ENCODE measurements around the gene TSPAN5. TPM values are rescaled to one million over a fixed set of nuclear protein-coding genes. Genes with fewer than 3 reads are reported as not detected.
"Not testable (repeated sequence)": the region's sequence is repeated elsewhere in the genome, so short reads cannot be mapped to it uniquely, and the experiment has no call there.

Gene TSPAN5
- total and polyA plus RNA-seq, 2 donors from 2014 or later: 6.8 to 13.8 TPM

DNA sequence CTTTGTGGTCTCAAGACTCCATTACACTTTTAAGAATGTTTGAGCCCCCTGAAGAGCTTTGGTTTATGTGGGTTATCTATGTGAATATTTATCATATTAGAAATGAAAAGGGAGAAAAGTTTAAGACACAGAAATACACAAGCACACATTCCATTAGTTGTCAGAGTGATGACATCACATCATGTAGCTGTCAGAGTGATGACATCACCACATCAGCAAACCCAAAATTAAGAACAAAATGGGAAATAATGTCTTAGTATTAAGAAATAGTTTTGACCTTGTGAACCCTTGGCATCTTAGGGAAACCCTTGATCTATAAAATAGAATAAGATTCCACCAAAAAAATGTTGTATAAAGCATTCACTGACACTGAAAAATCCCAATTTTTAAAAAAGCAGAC, 195.9 kb downstream of the TSPAN5 start:
- DNase-seq (no peak), FAIRE-seq (no peak)
- Histone ChIP-seq H3K9ac (ENCODE audit: low read length in 3 of 3) (no peak overlapping the region), H3K27me3 (ENCODE audit: control insufficient read depth, insufficient read depth, low read length) (no peaks in the 10 kb centered on the region), H3K27ac (ENCODE audit: low read depth in 2 of 2, low read length in 2 of 2) (no peak overlapping the region), H3K9me3 (ENCODE audit: control insufficient read depth in 2 of 3, insufficient read depth in 1 of 3, low read length in 3 of 3) (no peaks in the 10 kb centered on the region), H3K4me1 (ENCODE audit: control insufficient read depth in 2 of 3, insufficient read depth in 2 of 3, low read depth in 1 of 3, low read length in 3 of 3) (no peaks in the 10 kb centered on the region), H3K36me3 (ENCODE audit: control insufficient read depth in 2 of 3, insufficient read depth in 3 of 3, low read length in 3 of 3) (no peaks in the 10 kb centered on the region), H3K4me3 (ENCODE audit: low read length in 3 of 3) (no peak overlapping the region)
- intact Hi-C loops (cut with DNase I): no loop called here
- TF ChIP-seq, protein P1, sequence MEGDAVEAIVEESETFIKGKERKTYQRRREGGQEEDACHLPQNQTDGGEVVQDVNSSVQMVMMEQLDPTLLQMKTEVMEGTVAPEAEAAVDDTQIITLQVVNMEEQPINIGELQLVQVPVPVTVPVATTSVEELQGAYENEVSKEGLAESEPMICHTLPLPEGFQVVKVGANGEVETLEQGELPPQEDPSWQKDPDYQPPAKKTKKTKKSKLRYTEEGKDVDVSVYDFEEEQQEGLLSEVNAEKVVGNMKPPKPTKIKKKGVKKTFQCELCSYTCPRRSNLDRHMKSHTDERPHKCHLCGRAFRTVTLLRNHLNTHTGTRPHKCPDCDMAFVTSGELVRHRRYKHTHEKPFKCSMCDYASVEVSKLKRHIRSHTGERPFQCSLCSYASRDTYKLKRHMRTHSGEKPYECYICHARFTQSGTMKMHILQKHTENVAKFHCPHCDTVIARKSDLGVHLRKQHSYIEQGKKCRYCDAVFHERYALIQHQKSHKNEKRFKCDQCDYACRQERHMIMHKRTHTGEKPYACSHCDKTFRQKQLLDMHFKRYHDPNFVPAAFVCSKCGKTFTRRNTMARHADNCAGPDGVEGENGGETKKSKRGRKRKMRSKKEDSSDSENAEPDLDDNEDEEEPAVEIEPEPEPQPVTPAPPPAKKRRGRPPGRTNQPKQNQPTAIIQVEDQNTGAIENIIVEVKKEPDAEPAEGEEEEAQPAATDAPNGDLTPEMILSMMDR (IDR thresholded peaks at IDR 0.05; ENCODE audit: borderline replicate concordance, extremely low read depth, insufficient read depth): no peak

DNA sequence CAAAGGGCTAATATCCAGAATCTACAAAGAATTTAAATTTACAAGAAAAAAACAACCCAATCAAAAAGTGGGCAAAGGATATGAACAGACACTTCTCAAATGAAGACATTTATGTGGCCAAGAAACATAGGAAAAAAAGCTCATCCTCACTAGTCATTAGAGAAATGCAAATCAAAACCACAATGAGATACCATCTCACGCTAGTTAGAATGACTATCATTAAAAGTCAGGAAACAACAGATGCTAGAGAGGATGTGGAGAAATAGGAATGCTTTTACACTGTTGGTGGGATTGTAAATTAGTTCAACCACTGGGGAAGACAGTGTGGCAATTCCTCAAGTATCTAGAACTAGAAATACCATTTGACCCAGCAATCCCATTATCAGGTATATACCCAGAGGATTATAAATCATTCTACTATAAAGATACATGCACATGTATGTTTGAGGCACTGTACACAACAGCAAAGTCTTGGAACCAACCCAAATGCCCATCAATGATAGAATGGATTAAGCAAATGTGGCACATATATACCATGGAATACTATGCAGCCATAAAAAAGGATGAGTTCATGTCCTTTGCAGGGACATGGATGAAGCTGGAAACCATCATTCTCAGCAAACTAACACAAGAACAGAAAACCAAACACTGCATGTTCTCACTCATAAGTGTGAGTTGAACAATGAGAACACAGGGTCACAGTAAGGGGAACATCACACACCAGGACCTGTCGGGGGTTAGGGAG, 197.1 kb downstream of the TSPAN5 start:
- H3K4me1 ChIP-seq (ENCODE audit: control insufficient read depth in 2 of 3, insufficient read depth in 2 of 3, low read depth in 1 of 3, low read length in 3 of 3); H3K9me3 ChIP-seq (ENCODE audit: control insufficient read depth in 2 of 3, insufficient read depth in 1 of 3, low read length in 3 of 3); H3K4me3 ChIP-seq (ENCODE audit: low read length in 3 of 3); DNase-seq; H3K36me3 ChIP-seq (ENCODE audit: control insufficient read depth in 2 of 3, insufficient read depth in 3 of 3, low read length in 3 of 3); H3K27ac ChIP-seq (ENCODE audit: low read depth in 2 of 2, low read length in 2 of 2); intact Hi-C loops (cut with DNase I); H3K27me3 ChIP-seq (ENCODE audit: control insufficient read depth, insufficient read depth, low read length); FAIRE-seq; H3K9ac ChIP-seq (ENCODE audit: low read length in 3 of 3): not testable (repeated sequence)

DNA sequence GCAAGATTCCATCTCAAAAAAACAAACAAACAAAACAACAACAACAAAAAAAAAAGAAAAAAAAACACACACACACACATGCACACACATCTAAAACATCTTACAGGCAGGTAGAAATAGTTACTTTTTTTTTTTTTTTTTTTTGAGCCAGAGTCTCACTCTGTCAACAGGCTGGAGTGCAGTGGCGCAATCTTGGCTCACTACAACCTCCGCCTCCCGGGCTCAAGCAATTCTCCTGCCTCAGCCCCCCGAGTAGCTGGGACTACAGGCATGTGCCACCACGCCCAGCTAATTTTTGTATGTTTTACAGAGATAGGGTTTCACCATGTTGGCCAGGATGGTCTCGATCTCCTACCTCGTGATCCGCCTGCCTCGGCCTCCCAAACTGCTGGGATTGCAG, 201.0 kb downstream of the TSPAN5 start:
- intact Hi-C loops (cut with DNase I): not testable (repeated sequence)

DNA sequence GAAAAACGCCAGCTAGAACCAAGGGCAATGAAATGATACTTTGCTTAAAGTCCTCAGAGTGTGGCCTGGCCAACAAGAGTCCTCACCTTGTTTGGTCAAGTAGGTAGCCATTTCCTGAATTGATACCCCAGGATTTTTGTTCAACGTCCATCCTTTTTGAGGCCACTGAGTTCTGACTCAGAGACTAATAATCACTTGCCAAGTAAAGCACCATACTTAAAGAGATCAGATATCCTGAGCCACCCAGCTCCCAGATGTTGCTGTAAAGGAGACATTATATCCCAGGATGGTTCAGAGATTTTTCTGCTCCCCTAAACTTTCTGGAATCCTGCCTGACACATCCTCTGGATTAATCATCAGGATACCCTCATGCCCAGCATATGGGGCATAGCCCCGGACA, 206.3 kb downstream of the TSPAN5 start:
- TF ChIP-seq, protein P1 (IDR thresholded peaks at IDR 0.05; ENCODE audit: borderline replicate concordance, extremely low read depth, insufficient read depth): no peak
- DNase-seq (no peak), FAIRE-seq (no peak)
- Histone ChIP-seq H3K9me3 (ENCODE audit: control insufficient read depth in 2 of 3, insufficient read depth in 1 of 3, low read length in 3 of 3) (no peaks in the 10 kb centered on the region), H3K9ac (ENCODE audit: low read length in 3 of 3) (no peak overlapping the region), H3K27ac (ENCODE audit: low read depth in 2 of 2, low read length in 2 of 2) (no peak overlapping the region), H3K4me3 (ENCODE audit: low read length in 3 of 3) (no peak overlapping the region), H3K27me3 (ENCODE audit: control insufficient read depth, insufficient read depth, low read length) (no peaks in the 10 kb centered on the region), H3K4me1 (ENCODE audit: control insufficient read depth in 2 of 3, insufficient read depth in 2 of 3, low read depth in 1 of 3, low read length in 3 of 3) (no peaks in the 10 kb centered on the region), H3K36me3 (ENCODE audit: control insufficient read depth in 2 of 3, insufficient read depth in 3 of 3, low read length in 3 of 3) (no peaks in the 10 kb centered on the region)
- intact Hi-C loops (cut with DNase I): no loop called here

More for the DNA sequence above, 201.0 kb downstream of the TSPAN5 start:
- not testable (repeated sequence) for H3K36me3 ChIP-seq (ENCODE audit: control insufficient read depth in 2 of 3, insufficient read depth in 3 of 3, low read length in 3 of 3); H3K9me3 ChIP-seq (ENCODE audit: control insufficient read depth in 2 of 3, insufficient read depth in 1 of 3, low read length in 3 of 3); H3K27me3 ChIP-seq (ENCODE audit: control insufficient read depth, insufficient read depth, low read length); DNase-seq; H3K4me3 ChIP-seq (ENCODE audit: low read length in 3 of 3); H3K4me1 ChIP-seq (ENCODE audit: control insufficient read depth in 2 of 3, insufficient read depth in 2 of 3, low read depth in 1 of 3, low read length in 3 of 3); FAIRE-seq; H3K9ac ChIP-seq (ENCODE audit: low read length in 3 of 3); H3K27ac ChIP-seq (ENCODE audit: low read depth in 2 of 2, low read length in 2 of 2)
